RWPE1 (cell line): ENCODE measurements around the gene SAMD7.

Source experiments
- CTCF ChIA-PET: fragments of 350-600 bp; sonication (Branson Sonifier 250); formaldehyde crosslinking; extraction: SDS; loops from one replicate; lab custom pipeline; 2021; lab: Yijun Ruan, JAX
- POLR2A ChIA-PET: fragments of 400-600 bp; formaldehyde crosslinking; extraction: SDS; loops from one replicate; lab custom pipeline; 2020; ENCODE audit warnings: antibody characterized with exemption; ENCODE audit not compliant: low non-redundant PET; lab: Yijun Ruan, JAX
- DNase-seq: peaks from one replicate; pipeline ENCODE4 v3.0.0; 2012; ENCODE audit warnings: low spot score
- H3K27ac ChIP-seq: fragments of 450-650 bp; 2 replicates; pipeline ENCODE4 v1.5.1; 2017
- TF ChIP-seq, protein P1 (sequence below): fragments of 450-650 bp; conservative IDR thresholded peaks from 2 replicates; pipeline ENCODE4 v1.5.1; 2017; ENCODE audit warnings: low read depth, mild to moderate bottlenecking

SAMD7 gene

DNA sequence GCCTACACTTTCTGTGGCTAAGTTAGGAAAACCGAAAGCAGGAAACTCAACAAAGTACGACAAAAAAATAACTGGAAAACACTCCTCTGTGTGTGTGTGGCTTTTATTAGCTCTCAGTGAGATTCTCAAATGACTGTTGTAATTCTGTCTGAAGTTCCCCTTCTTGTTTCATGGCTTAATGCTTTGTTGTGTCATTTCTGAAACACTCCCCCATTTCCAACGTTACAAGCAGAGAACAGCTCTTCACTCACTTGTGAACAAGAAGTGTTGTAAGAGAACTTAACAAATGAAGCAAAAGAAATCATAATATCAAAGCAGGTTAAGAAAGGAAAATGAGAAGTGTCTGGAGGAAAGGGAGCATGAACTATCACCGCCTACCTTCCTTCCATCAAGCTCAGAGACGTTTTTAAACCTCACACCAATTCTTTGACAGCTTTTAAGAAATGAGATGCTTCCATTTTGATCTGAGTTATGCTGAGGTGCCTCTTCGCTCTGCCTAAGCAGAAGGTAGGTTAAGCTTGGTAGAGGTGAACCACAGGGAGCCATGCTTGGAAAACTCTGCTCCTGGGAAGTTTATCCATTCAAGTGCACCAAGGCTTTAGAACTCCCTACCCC, 42.9 kb downstream of the SAMD7 start:
- H3K27ac ChIP-seq = no peak overlapping the region
- ChIA-PET CTCF (no interaction called here), POLR2A (no interaction called here)
- TF ChIP-seq, protein P1, sequence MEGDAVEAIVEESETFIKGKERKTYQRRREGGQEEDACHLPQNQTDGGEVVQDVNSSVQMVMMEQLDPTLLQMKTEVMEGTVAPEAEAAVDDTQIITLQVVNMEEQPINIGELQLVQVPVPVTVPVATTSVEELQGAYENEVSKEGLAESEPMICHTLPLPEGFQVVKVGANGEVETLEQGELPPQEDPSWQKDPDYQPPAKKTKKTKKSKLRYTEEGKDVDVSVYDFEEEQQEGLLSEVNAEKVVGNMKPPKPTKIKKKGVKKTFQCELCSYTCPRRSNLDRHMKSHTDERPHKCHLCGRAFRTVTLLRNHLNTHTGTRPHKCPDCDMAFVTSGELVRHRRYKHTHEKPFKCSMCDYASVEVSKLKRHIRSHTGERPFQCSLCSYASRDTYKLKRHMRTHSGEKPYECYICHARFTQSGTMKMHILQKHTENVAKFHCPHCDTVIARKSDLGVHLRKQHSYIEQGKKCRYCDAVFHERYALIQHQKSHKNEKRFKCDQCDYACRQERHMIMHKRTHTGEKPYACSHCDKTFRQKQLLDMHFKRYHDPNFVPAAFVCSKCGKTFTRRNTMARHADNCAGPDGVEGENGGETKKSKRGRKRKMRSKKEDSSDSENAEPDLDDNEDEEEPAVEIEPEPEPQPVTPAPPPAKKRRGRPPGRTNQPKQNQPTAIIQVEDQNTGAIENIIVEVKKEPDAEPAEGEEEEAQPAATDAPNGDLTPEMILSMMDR = no peak
- DNase-seq = no peak

DNA sequence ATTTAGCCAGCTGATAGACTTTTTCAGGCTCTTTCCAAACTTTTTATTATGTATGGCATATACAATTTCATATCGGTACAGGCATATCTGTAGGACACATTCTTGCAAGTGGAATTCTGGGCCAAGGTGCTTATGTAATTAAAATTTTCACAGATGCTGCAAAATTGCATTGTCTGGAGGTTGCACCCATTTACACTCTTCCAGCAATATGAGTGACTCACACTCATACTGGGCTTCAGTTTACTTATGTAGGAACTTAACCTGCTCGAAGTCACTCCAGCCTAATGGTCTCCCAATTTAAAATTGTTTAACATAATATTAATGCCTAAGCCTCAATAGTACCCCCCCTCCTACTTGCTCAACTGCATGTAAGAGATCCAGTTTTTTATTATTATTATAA, 44.0 kb downstream of the SAMD7 start:
- ChIA-PET POLR2A (no interaction called here), CTCF (no interaction called here)
- H3K27ac ChIP-seq = no peak overlapping the region
- DNase-seq = no peak
- TF ChIP-seq, protein P1 = no peak

DNA sequence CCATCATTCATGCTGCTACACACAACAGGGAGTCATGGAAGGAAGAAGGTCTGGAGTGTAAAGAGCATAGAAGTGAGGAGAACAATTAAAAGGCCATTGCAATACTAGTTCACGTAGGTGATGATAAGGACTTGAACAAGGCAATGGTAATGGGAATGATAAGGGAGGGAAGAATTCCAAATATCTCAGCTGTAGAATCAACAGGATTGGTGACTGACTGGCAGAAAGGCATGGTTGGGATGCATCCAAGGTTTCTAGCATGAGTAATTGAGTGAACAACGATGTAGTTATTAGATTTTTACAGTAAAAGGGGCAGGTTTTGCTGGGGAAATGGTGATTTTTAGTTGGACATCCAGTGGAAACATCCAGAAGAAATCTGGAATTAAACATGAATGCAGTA, 52.8 kb downstream of the SAMD7 start:
- DNase-seq = peak; percentile 12
- ChIA-PET CTCF (no interaction called here), POLR2A (no interaction called here)
- TF ChIP-seq, protein P1 = no peak
- H3K27ac ChIP-seq = no peak overlapping the region

DNA sequence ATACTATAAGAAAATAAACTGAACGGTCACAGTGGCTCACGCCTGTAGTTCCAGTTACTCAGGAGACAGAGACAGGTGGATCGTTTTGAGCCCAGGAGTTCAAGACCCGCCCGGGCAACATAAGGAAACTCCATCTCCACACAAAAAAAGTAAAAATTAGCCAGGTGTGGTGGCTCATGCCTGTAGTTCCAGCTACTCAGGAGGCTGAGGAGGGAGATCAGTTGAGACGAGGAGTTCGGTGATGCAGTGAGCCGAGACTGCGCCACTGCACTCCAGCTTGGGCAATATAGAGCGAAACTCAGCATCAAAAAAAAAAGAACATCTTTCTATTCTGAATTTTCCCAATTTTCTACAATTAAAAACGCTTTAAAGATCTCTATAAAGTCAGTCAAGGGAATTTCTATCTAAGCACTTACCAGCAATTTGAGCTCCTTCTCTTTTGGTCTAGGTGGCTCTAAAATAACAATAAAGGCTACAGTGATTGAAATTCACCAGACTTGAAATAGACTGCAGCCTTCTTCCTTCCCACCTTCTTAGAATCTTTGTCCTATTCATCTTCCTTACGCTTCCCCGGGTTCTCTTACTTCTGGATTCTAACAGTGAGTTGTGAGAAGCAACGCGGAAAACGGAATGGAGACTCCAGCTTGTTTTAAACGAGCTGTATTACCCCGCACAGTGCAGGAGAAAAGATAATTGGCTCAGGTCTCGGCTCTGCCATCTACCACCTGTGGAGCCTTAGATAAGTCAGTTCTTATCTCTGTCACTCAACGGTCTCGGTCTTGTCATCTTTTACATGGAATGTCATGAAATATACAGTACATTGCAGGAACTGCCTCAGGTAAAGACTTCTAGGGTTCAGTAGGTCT, 54.4 kb downstream of the SAMD7 start:
- CTCF ChIA-PET = interaction anchor here (0.5 to 0.7 kb wide), 3 partner anchors 207 to 1603 kb away, joined by 3 to 5 read pairs (median 3); no protein-coding TSS in a partner anchor

DNA sequence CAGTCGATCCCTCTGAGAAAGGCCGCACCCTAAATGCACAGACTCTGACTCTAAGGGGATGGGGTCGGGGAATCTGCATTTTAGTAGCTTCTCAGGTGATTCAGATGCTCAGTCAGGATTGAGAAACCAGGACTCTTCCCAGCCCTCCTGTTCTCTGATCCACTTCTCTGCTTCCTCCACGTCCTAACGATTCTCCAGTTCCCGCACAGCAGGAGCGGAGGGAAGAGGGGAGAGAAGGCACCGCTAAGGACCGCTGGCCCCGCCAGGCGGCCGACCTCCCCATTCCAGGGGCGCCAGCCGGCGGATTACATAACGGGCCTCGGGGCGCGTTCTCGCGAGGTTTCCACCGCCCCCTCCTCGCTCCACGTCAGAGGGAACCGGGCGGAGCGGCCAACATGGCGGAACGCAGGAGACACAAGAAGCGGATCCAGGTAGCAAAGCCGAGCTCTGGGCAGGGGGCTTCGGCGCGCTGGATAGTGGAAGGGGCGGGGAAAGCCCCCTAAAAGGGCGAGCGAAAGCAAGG, 55.1 kb downstream of the SAMD7 start, which contains the start of gene SEC62:
Gene SEC62, plus strand, starts transcription at position 380 of the 523 bp plus-strand sequence. Its CDS starts 16 bp downstream, at position 396.
- CTCF ChIA-PET = interaction anchor here (0.5 to 0.6 kb wide), 2 partner anchors 32 to 207 kb away, joined by 3 read pairs; no protein-coding TSS in a partner anchor
- POLR2A ChIA-PET = interaction anchor here (0.6 to 1.6 kb wide), 2 partner anchors 17 to 197 kb away, joined by 3 to 6 read pairs; partner anchors contain the start of gene ACTRT3
- TF ChIP-seq, protein P1 = peak; percentile 23; the same call in 1 of the 2 replicates
- peak; percentile 92 for DNase-seq
- H3K27ac ChIP-seq = peak within 1 kb of the TSS; percentile 82

More for the DNA sequence above, 54.4 kb downstream of the SAMD7 start:
- TF ChIP-seq, protein P1 = no peak
- POLR2A ChIA-PET = interaction anchor here (1.6 kb wide), 1 partner anchor 17 kb away, joined by 6 read pairs; no protein-coding TSS in a partner anchor
- peak overlapping the region; percentile 82; the same call in 1 of the 2 replicates for H3K27ac ChIP-seq
- no peak for DNase-seq
